HG03045 (cell line): ENCODE measurements around the gene PDE8A.

Experiments used
- ATAC-seq: cut with Tn5 transposase; IDR thresholded peaks from one replicate; pipeline ENCODE4 v1.9.1; 2021; ENCODE audit warnings: mild to moderate bottlenecking, moderate library complexity; ENCODE audit not compliant: unreplicated experiment

PDE8A gene

GRCh38 chr15:85116925-85117646, 135.4 kb downstream of the PDE8A start:
- ATAC-seq: peak; percentile 62

DNA sequence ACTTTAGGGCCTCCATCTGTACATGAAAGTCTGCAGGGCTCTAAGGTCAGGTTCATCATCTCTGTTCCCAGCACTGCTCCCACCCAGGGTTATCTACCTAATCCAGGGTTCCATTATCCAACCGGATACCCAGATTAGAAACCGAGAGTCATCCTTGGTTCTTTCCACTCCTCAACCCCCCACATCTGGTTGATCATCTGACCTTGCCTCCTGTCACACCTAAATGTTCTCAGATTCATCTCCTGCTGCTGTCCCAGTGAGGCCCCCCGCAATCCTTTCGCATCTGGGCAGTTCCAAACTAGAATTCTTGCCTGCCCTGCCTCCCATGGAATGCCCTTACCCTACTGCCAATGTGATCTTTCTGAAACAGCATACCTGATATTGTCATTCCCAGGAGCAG, 136.5 kb downstream of the PDE8A start:
- no peak for ATAC-seq

DNA sequence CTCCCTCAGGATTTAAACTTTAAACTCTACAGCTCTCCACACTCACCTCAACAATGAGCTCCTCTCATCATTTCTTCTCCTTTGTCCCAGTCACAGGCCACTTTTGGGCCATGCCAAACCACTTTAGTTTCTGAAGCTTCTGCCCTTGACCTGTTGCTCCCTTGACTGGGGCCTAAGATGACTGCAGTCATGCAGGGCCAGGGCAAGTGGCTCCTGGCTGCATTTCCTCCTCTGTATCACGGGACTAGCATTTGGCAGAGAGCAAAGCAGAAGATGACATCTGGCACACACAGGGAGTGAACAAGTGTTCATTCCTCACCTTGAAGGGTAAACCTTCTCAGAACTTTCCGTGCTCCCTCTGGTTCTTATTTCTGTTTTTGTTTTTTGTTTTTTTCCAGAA, 136.9 kb downstream of the PDE8A start:
- no peak for ATAC-seq

DNA sequence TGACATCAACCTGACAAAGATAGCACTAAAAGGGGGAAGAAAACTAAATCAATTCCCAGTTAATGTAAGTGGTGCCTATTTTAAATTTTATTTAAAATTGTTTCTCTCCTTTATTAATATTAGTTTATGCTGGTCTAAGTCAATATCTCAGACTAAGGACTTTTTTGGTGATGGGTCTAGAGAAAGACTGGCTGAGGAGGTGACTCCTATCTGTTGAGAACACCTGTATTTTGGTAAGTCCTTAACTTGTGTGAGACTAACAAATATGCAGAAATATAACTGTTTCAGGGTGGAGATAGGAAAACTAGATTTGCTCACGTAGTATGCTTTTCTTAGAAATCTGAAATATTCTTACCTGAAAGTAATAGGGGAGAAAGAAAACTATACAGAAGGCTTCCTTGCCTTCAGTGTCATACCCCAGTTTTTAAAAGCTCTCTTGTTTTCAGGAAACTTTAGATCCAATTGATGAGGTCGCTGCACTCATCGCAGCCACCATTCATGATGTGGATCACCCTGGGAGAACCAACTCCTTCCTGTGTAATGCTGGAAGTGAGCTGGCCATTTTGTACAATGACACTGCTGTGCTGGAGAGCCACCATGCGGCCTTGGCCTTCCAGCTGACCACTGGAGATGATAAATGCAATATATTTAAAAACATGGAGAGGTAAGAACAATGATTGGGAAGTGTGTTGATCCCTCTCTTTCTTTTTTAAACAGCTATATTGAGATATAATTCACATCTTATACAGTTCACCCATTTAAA, 138.9 kb downstream of the PDE8A start:
- ATAC-seq: no peak

DNA sequence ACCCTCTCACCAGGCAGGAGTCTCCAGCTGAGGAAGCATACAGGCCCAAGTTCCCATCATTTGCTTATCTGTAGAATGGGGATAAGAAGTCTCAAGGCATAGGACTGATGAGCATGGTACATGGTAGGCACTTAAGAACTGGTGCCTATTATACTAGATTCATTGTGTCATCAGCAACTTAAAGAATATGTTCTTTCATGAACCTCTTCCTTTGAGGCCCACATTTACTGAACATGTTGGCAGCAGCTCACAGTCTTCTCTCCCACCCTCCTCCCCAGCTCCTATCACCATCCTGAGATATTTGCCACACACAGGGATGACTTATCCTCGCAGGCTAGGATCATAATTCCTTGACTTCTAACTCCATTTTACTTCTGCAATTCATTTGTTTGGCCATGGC, 142.5 kb downstream of the PDE8A start:
- no peak for ATAC-seq

DNA sequence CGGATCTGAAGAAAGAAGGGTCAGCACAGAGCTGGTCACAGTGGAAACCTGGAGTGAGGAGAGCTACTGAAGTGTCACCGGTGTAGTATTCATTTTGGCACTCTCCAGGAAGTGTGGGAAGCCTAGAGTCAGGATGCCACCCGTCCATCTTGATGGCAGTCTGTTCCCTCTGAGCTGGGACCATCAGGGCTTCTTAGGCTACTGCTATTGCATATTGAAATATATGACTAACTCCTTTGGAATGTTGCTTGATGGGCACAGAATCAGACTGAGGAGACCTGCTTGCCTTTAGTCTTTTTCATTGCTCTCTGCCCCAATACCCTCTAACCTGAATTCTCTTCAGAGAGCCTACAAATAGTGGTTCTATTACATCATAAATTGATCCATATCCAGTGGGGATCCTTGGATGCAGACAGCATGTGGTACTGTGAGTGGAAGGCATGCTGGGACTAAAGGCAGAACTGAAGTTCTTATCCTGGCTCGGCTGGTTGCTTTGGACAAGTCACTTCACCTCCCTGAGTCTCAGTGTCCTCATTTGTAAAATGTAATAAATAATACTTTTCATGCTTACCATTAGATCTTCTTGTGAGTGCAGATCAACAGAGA, 143.5 kb downstream of the PDE8A start:
- ATAC-seq: no peak

GRCh38 chr15:85128621-85129020, 147.0 kb downstream of the PDE8A start:
- ATAC-seq: no peak

GRCh38 chr15:85129881-85130280, 148.2 kb downstream of the PDE8A start:
- ATAC-seq: no peak

- no peak for ATAC-seq
Measured at GRCh38 chr15:85131915-85132314, 150.3 kb downstream of the PDE8A start.

- ATAC-seq: no peak
Measured at GRCh38 chr15:85133709-85134108, 152.1 kb downstream of the PDE8A start.

DNA sequence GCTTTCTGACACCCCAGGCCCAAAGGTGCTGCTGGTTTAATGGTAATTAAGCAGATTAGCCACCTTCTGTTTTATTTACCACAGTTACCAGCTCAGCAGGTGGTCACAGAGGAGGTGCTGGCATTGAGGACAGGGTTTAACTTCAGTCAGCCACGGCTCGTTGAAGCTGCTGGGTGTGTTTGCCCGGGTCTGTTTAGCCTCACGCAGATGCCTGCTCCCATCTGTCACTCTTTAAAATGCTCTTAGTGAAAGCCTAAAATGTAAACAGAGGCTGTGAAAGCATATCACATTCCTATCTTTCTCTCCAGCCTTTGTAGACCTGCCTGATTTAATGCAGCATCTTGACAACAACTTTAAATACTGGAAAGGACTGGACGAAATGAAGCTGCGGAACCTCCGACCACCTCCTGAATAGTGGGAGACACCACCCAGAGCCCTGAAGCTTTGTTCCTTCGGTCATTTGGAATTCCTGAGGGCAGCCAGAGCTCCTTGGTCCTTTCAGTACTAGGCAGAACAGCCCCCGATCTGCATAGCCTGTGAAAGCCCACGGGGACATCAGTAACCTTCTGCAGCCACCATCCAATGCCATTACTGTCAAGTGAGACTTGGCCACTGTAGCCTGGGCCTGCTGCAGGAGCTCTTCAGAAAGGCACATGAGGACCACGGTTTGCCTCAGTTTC, 156.0 kb downstream of the PDE8A start:
- ATAC-seq: no peak

DNA sequence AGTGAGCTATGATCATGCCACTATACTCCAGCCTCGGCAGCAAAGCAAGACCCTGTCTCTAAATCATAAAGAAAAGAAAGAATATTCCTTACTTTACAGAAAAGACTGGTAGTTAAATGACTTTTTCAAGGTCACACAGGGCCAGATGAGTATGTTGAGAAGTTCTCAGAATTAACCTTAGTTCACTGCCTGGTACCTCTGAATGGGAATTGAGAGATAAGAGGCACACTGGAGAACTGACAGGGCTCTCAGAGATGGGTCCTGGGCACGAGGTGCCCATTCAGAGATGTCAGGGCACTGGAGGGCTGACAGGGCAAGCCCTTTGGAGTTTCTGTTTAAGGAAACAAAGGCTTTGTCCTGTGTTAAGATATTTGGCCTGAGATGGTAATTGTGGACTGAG, 157.7 kb downstream of the PDE8A start:
- ATAC-seq: no peak

DNA sequence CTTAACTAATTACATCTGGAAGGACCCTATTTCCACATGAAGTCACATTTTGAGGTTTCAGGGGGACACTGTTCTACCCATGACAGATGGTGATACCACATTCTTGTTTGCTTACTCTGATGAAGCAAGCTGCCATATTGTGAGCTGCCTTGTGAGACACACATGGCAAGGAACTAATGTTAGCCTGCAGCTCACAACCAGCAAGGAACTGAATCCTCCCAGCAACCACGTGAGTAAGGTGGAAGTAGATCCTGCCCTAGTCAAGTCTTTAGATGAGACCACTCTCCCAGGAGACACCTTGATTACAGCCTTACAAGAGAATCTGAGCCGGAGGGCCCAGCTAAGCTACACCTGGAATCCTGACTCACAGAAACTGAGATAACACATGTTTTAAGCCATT, 160.1 kb downstream of the PDE8A start:
- no peak for ATAC-seq

DNA sequence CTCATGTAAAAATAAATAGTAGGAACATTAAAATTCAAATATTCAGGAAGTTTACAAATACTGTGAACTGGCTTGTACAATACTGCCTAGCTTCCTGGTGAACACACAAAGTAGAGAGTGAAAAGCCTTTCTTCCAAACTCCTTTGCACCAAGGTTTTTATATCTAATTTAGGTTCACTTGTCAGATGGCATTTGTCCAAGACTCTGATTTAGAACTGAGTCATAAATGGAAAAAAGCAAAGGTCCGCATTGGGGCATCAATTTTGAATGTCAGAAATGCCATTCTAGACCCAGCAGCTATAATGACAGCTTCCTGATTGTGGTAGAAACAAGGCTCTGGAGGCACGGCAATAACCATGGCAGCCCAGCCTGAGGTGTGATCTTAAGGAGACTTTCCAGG, 160.7 kb downstream of the PDE8A start:
- no peak for ATAC-seq

DNA sequence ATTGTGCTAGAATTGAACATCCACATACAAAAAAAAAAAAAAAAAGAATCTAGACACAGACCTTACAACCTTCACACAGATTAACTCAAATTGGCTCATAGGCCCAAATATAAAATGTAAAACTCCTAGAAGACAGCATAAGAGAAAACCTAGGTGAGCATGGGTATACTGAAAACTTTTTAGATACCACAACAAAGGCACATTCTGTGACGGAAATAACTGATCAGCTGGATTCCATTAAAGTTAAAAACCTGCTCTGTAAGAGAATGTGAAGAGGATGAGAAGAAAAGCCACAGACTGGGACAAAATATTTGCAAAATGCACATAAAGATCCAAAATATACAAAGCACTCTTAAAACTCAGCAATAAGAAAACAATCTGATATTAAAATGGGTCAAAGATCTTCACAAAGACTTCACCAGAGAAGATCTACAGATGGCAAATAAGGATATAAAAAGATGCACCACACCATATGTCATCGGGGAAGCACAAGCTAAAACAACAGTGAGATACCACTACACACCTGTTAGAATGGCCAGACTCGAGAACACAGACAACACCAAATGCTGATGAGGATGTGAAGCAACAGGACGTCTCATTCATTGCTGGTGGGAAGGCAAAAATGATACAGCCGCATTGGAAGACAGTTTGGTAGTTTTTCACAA, 167.9 kb downstream of the PDE8A start:
- no peak for ATAC-seq

DNA sequence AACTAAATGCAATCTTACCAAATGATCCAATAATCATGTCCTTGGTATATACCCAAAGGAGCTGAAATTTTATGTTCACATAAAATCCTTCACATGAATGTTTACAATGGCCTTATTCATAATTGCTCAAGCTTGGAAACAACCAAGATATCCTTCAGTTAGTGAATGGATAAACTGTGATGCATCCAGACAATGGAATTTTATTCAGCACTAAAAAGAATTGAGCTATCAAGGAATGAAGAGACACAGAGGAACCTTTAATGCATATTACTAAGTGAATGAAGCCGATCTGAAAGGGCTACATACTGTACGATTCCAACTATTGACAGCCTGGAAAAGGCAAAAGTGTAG, 168.4 kb downstream of the PDE8A start:
- no peak for ATAC-seq

- no peak for ATAC-seq
Measured at GRCh38 chr15:85151145-85151544, 169.5 kb downstream of the PDE8A start.

DNA sequence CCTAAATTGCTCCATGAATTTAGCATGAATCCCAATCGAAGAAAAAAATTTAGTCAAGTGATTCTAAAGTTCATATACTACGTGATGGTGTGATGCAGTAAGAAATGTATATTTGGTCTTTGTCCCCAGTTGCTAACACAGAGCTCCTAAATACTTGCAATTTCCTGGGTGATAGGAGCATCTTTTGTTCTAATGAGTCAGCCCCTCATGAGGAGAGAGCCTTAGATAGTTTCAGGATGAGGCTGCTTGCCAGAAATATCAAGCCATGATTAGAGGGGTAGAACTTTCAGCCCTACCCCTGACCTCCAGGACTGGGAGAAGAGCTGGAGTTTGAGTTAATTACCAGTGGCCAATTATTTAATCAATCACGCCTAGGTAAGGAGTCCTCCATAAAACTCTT, 170.2 kb downstream of the PDE8A start:
- ATAC-seq: no peak

DNA sequence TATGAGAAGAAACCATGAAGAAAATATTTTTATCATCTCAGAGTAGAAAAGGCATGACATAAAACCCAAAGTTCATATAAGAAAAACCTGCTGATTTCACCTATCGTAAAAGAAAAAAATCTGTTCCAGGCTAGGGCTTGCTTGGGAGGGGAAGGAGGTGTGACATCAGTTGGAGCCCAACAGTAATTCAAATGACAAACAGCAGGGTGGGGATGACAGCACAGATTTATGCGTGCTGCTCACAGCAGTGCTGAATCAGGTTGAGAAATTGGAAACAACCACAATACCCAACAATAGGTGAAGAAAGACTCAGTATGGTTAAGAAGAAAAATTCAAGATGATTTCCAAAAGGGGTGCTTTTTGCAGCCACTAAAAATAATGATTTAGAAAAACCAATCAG, 172.4 kb downstream of the PDE8A start:
- no peak for ATAC-seq

DNA sequence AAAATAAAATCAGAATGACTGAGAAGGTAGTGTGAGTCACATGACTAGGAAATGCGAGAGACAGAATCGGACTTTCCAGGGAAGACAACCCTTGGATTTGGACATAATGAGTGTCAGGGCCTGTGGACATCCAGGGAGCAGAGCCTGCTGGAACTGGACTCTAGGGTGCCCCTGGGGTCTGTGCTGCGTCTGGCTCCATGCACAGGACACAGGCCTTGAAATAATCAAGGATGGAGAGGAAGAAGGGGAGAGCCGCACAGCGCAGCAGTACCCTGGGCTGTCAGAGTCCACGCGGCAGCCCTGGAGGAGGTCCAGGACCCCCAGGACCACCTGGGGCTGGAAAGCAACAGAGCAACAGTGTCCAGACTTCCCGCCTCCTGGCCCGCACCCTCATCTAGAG, 173.7 kb downstream of the PDE8A start:
- ATAC-seq: no peak

- no peak for ATAC-seq
Measured at GRCh38 chr15:85155857-85156256, 174.2 kb downstream of the PDE8A start.
